HG02588 (cell line): ENCODE measurements around the gene CDH4.

Source experiments
- ATAC-seq: cut with Tn5 transposase; IDR thresholded peaks from one replicate; pipeline ENCODE4 v1.9.1; 2021; ENCODE audit warnings: mild to moderate bottlenecking, moderate library complexity; ENCODE audit not compliant: unreplicated experiment

CDH4 gene

DNA sequence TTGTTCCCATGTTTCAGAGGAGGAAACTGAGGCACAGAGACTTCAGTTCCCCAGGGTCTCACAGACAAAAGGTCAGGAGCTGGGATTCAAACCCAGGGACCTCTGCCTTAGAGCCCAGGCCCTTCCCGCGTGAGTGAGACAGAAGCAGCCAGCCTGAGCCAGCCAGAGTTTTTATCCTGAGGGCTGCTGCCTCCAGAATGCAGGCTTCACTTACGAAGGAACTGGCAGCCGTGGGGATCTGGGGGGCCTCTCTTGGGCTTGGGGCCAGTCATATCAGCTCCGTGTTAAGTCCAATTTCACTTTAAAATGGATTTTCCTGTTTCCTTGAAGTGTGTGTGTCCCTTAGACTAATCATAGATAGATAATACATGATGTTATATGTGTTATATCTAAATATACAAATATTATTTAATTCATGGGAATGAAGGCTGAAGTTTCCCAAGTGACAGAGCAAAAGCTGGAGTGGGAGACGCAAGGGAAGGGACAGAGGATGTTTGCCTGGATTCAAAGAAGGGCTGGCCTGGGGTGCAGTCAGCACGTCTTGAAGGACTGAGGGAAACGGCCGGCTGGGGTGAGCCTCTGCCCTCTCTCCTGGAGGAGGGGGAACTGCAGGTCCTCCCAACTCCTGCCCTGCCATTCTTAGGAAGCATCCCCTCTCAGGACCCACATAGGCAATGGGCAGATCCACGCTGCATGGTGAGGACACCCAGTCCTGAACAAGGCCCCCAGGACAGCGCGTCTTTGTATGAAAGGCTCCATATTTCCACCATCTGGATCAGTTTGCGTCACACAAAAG, 320.1 kb downstream of the CDH4 start:
- no peak for ATAC-seq

DNA sequence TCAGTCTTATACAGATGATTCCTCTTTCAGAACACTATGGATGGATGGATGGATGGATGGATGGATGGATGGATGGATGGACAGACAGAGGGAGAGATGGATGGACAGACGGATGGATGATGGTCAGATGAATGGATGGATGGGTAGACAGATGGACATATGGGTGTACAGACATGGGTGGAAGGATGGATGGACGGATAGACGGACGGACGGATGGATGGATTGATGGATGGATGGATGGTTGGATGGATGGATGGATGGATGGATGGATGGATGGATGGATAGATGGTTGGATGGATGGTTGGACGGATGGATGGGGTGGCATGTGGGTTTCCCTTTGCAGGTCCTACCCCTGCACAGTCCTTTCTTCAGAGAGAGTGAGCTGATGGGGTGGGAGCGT, 320.7 kb downstream of the CDH4 start:
- no peak for ATAC-seq

DNA sequence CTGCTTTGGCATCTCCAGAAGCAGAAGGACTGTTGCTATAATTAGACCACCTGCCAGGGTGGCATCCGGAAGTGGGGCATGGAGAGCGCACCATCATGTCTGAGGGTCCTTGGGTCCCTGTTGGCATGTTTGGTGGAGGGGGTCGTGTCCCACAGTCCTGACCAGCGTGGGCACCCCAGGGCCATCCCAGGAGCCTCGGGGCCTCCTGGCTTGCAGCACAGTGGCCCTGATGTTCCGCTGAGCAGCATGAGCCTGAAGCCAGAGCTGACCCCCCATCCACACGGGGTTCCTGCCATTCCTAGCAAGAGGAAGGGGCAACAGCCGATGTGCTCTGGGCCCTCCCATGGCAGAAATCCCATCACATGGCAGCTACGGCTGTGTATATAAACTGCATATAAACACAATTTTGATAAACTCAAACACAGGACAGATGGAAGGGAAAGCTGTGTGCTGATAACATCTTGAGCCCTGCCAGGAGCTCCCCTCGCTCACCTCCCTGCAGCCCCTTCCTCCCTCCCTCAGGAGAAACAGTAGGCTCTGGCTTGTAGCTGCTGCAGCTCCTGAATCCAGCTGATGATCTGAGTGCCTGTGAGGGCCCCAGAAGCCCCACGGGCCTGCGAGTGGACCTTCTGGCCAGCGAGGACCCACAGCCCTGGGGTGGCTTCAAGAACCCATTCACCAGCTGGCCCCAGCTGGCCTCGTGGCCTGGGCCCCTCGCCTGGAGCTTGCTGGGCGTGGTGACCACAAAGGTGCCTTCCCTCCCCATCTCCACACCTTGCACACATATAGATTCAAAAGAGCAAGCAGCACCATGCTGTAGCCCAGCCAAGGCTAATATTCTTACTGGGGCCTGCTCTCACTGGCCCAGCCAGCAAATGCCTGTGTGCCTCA, 321.6 kb downstream of the CDH4 start:
- ATAC-seq: no peak

- ATAC-seq: no peak
Measured at GRCh38 chr20:61575151-61575937, 323.3 kb downstream of the CDH4 start.

DNA sequence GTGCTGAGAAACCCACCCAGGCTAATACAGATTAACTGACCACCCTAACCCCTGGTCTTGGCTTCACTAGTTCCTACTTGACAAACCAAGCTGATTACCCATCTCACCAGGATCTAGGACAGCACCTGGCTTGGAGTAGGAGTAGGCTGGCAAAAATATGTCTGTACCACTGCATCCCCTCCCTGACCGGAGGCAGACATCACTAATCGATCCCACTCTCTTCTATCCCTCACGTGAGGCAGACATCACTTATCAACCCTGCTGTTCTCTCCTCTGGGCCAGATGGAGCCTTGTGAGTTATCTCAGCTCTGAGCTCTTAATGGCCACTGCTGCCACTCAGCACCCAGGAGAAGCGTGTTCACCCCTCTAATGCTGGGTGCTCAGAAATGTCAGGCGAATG, 324.3 kb downstream of the CDH4 start:
- ATAC-seq: no peak

- no peak for ATAC-seq
Measured at GRCh38 chr20:61577065-61577464, 325.0 kb downstream of the CDH4 start.

- no peak for ATAC-seq
Measured at GRCh38 chr20:61579908-61580307, 327.8 kb downstream of the CDH4 start.

GRCh38 chr20:61580958-61581824, 329.1 kb downstream of the CDH4 start:
- no peak for ATAC-seq

- ATAC-seq: no peak
Measured at GRCh38 chr20:61581825-61582188, 329.7 kb downstream of the CDH4 start.

GRCh38 chr20:61582196-61582923, 330.3 kb downstream of the CDH4 start:
- ATAC-seq: no peak

GRCh38 chr20:61583356-61583755, 331.3 kb downstream of the CDH4 start:
- no peak for ATAC-seq

DNA sequence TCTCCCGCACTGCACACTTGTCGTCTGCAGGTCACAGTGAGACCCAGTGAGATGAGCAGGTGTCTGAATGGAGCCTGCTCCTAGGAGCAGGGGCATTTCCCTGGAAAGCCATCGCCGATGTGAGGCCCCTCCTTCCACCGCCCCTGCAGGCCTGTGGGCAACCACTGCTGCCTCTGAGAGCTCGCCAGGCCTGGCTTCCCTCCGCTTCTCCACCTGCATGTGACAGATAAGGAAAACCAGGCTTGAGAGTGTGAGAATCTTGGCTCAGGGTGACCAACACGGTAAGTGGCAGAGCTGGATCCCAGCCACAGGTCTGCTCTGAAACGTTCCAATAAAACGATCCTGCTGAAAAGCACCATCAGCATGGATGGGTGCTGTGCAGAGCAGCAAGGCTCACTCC, 332.8 kb downstream of the CDH4 start:
- ATAC-seq: no peak

DNA sequence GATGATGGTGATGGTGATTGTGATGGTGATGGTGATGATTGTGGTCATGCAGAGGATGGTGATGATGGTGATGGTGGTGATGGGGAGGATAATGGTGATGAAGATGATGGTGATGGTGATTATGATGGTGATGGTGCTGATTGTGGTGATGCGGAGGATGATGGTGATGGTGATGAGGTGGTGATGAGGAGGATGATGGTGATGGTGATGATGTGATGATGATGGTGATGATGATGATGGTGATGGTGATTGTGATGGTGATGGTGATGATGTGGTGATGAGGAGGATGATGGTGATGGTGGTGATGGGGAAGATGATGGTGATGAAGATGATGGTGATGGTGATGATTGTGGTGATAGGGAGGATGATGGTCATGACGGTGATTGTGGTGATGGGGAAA, 333.7 kb downstream of the CDH4 start:
- ATAC-seq: no peak

DNA sequence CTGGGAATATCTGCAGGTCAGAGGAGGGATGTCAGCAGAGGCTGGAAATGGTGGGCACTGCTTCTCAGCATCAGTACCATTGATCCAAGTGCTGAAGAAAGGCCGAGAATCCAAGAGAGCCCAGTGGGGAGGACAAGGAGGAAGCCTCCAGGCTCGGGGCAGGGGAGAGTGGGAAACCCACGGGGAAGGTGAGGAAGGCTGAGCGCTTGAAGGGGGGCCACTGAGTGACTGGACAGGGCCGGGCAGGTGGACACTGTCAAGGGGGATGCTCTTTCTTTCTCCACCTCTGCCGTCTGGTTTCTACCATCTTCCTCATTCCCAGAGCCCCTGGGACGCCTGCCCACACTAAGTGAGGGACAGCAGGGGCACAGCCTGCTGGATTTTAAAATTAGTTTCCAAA, 335.0 kb downstream of the CDH4 start:
- ATAC-seq: no peak

DNA sequence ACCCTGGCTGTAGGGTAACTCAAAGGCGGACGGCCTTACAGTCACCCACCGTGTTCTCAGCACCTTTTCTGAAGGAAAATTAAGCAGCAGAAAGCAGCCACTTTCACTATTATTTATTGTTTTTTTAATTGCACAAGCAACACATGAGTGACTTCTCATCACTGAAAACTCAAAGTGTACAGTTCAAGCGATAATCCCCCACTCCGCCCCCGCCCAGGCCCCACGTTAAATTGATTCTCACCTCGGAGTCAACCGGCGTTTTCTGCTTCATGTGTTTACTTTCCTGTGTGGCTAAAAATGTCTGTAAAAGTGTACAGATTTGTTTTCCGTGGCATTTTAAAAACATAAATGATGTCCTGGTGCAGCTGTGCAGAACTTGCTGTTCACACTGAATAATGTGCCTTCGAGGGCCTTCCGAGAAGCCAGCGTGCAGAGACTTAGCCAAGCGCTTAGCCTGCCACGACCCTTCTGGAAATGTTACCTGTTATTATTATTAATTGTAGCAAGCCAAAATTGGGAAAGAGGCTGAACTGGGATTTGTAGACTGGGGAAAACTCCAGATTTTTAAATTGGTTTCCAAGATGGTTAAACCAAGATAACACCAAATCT, 335.7 kb downstream of the CDH4 start:
- no peak for ATAC-seq

- no peak for ATAC-seq
Measured at GRCh38 chr20:61588411-61589385, 336.6 kb downstream of the CDH4 start.

DNA sequence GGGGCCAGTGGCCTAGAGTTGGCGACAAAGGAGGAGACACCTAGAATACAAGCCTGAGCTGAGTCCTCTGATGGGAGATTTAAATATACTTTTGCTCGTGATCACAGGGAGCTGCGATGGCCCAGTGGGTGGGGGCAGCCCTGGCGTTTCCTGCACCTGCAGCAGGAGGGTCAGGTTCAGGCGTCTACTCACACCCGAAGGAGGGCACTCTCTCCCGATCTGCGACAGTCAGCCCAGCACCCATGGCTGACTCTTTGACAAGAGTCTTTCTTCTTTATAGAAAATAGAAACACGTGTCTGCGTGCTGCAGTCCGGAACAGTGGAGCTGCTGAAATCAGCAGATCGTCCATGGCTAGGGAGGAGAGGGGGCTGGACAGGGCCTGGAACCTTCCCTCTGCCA, 338.2 kb downstream of the CDH4 start:
- ATAC-seq: no peak

GRCh38 chr20:61593516-61593915, 341.5 kb downstream of the CDH4 start:
- no peak for ATAC-seq
